B cell (primary cell): Measurements from ENCODE around the gene AP3B2. TPM values are rescaled to one million over a fixed set of nuclear protein-coding genes. Genes with fewer than 3 reads are reported as not detected.

Source experiments
- ATAC-seq: fragments of 200-7000 bp; cut with Tn5 transposase; one replicate; pipeline ENCODE4 v1.10.0; 2021; ENCODE audit warnings: low read depth, mild to moderate bottlenecking, moderate number of reproducible peaks, moderate library complexity
- CTCF ChIA-PET: fragments of 350-600 bp; sonication (Branson Sonifier 250); formaldehyde crosslinking; loops from one replicate; lab custom pipeline; 2021; ENCODE audit warnings: antibody characterized with exemption, inconsistent platforms; lab: Charles Lee
- POLR2A ChIA-PET: fragments of 350-600 bp; sonication (Branson Sonifier 250); formaldehyde crosslinking; loops from one replicate; lab custom pipeline; 2021; ENCODE audit warnings: antibody characterized with exemption; lab: Charles Lee
- DNase-seq: peaks from one replicate; pipeline ENCODE4 v3.0.0; 2013
- H2AFZ ChIP-seq: 2 replicates; pipeline ENCODE4 v1.6.1; 2012; ENCODE audit warnings: mild to moderate bottlenecking, low read depth, low read length; ENCODE audit not compliant: insufficient read depth, poor library complexity, severe bottlenecking
- H3K27ac ChIP-seq, 2 donors: 1 replicate in 1 of 2; 2 replicates in 1 of 2; pipeline ENCODE4 v1.5.1; 2012 to 2013; ENCODE audit warnings: low read length in 2 of 2, mild to moderate bottlenecking in 2 of 2, moderate library complexity in 1 of 2
- H3K27me3 ChIP-seq, 4 experiments: fragments of 200-600 bp in 1 of 4; sonication (generic) in 1 of 4; replicated peaks in 1 of 4; 1 replicate in 2 of 4; 2 replicates in 2 of 4; pipeline versions ENCODE4 v1.6.1 to v1.7.0; 2013 to 2016; ENCODE audit warnings: low read length in 3 of 4, mild to moderate bottlenecking in 2 of 4, mixed read lengths in 1 of 4, moderate library complexity in 1 of 4; ENCODE audit not compliant: insufficient read depth in 4 of 4, control insufficient read depth in 3 of 4; ENCODE audit errors: control extremely low read depth in 1 of 4
- H3K36me3 ChIP-seq, 2 experiments: replicated peaks in 1 of 2; 1 replicate in 1 of 2; 2 replicates in 1 of 2; pipeline versions ENCODE4 v1.6.1 to v1.7.1; 2013; ENCODE audit warnings: low read length in 1 of 2; ENCODE audit not compliant: insufficient read depth in 2 of 2, control insufficient read depth in 1 of 2; ENCODE audit errors: control extremely low read depth in 1 of 2, extremely low read depth in 1 of 2
- H3K4me1 ChIP-seq, 2 donors: fragments of 200-600 bp in 1 of 2; sonication (generic) in 1 of 2; 1 replicate in 1 of 2; 2 replicates in 1 of 2; pipeline versions ENCODE4 v1.5.1 to v1.6.1; 2013 to 2017; ENCODE audit warnings: low read length in 2 of 2; ENCODE audit not compliant: control insufficient read depth in 2 of 2, insufficient read depth in 2 of 2
- H3K4me2 ChIP-seq: replicated peaks from 2 replicates; pipeline ENCODE3; 2012; ENCODE audit warnings: mild to moderate bottlenecking, low read depth, low read length; ENCODE audit not compliant: poor library complexity, severe bottlenecking
- H3K4me3 ChIP-seq, 5 experiments: fragments of 200-600 bp in 1 of 5; sonication (generic) in 1 of 5; 1 replicate in 3 of 5; 2 replicates in 2 of 5; pipeline versions ENCODE4 v1.5.1 to v1.7.0; 2011 to 2016; ENCODE audit warnings: low read length in 4 of 5, mild to moderate bottlenecking in 4 of 5, low read depth in 2 of 5, control low read depth in 1 of 5, moderate library complexity in 1 of 5; ENCODE audit not compliant: insufficient read depth in 1 of 5; ENCODE audit errors: control extremely low read depth in 1 of 5, extremely low read depth in 1 of 5
- H3K79me2 ChIP-seq: fragments of 200-600 bp; sonication (generic); one replicate; pipeline ENCODE4 v1.6.0; 2016; ENCODE audit warnings: low read length; ENCODE audit not compliant: control insufficient read depth, insufficient read depth
- H3K9ac ChIP-seq: fragments of 200-600 bp; sonication (generic); 2 replicates; pipeline ENCODE4 v1.6.1; 2017; ENCODE audit warnings: mild to moderate bottlenecking, low read length, moderate library complexity
- H3K9me3 ChIP-seq, 3 donors: one replicate each; pipeline versions ENCODE4 v1.6.1 to v1.7.1; 2013; ENCODE audit warnings: low read length in 2 of 3; ENCODE audit not compliant: control insufficient read depth in 2 of 3, insufficient read depth in 1 of 3; ENCODE audit errors: control extremely low read depth in 1 of 3
- H4K20me1 ChIP-seq: 2 replicates; pipeline ENCODE4 v1.6.0; 2012; ENCODE audit warnings: mild to moderate bottlenecking, low read length; ENCODE audit not compliant: insufficient read depth, control insufficient read depth, poor library complexity, severe bottlenecking
- H3K27ac Mint-ChIP-seq: one replicate; pipeline ENCODE4 v1.8.0; 2021; ENCODE audit warnings: mixed read lengths
- H3K27me3 Mint-ChIP-seq: one replicate; pipeline ENCODE4 v1.8.0; 2021; ENCODE audit warnings: mixed read lengths
- H3K4me1 Mint-ChIP-seq: one replicate; pipeline ENCODE4 v1.8.0; 2021; ENCODE audit warnings: mixed read lengths
- H3K4me3 Mint-ChIP-seq: one replicate; pipeline ENCODE4 v1.8.0; 2021; ENCODE audit warnings: mixed read lengths
- H3K9me3 Mint-ChIP-seq: one replicate; pipeline ENCODE4 v1.8.0; 2022; ENCODE audit warnings: mixed read lengths; ENCODE audit not compliant: insufficient read depth
- EZH2 ChIP-seq: IDR thresholded peaks from 2 replicates; pipeline ENCODE4 v1.6.1; 2012; ENCODE audit warnings: borderline replicate concordance, low read depth, mild to moderate bottlenecking, moderate library complexity, low read length; ENCODE audit not compliant: insufficient read depth, poor library complexity, severe bottlenecking
- WGBS: methylation state at CpG from one replicate; pipeline ENCODE4 v1.1.5; 2013; ENCODE audit warnings: missing lambda C conversion rate; ENCODE audit not compliant: insufficient coverage; 5-methylcytosine and 5-hydroxymethylcytosine counted together
- intact Hi-C: fragments of 100-400 bp; cut with micrococcal nuclease; formaldehyde crosslinking; loops from one replicate; pipeline ENCODE4 v1.10.0; 2022
- polyA plus RNA-seq: library from polyadenylated mRNA; depleted of rRNA; stranded (reverse); fragments of >200 nt; gene quantifications from 2 replicates; pipeline ENCODE4 v1.2.3, GENCODE V29; 2012
- total RNA-seq, 2 donors: library from RNA; stranded (reverse); fragments of 120-200 nt in 1 of 2; gene quantifications; 1 replicate in 1 of 2; 2 replicates in 1 of 2; pipeline versions ENCODE4 v1.2.3 to v1.2.4, GENCODE V29; 2013 to 2022
- TF ChIP-seq, protein P1 (sequence below): fragments of 200-600 bp; IDR thresholded peaks from one replicate; pipeline ENCODE4 v1.8.0; 2022; ENCODE audit warnings: antibody characterized with exemption, mild to moderate bottlenecking

Gene AP3B2
- total and polyA plus RNA-seq, 2 donors (not counting 1 experiment from before 2014, with no cell fraction given): 0.15 to 0.37 TPM

GRCh38 chr15:82689147-82689546, 20.5 kb downstream of the AP3B2 start:
- intact Hi-C loops: no loop called here
- no peaks in the 10 kb centered on the region for H3K9me3 ChIP-seq
- no peaks in the 10 kb centered on the region for H3K4me1 Mint-ChIP-seq

DNA sequence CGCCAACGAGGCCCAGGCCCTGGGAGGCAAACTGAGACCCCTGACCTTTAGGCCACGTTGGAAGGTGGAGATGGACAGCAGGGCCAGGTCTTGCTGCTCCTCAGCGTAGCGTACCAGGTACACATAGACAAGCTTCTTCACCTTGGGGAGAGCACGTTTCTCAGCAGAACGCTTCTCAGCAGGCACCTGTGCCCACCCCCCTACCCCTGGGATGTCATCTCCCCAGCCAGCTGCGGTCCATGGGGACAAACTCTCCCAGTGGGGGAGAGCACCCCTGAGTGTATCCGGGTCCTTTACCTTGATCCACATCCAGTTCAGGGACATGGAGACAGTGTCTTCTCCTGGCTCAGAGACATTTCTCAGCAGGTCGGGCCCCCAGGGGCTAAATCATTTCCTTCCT, 21.0 kb downstream of the AP3B2 start:
- Histone ChIP-seq H3K27ac (no peak overlapping the region), H4K20me1 (no peaks in the 10 kb centered on the region), H3K79me2 (no peaks in the 10 kb centered on the region), H2AFZ (no peak overlapping the region), H3K9me3 (no peaks in the 10 kb centered on the region), H3K4me1 (no peaks in the 10 kb centered on the region), H3K36me3 (no peaks in the 10 kb centered on the region), H3K9ac (no peak overlapping the region), H3K27me3 (peaks cover 0 to 7% (median 0%) of the 10 kb centered on the region in 4 experiments), H3K4me3 (no peak overlapping the region), H3K4me2 (no peak overlapping the region)
- ATAC-seq: no peak
- CTCF ChIA-PET: no interaction called here
- H3K9me3 Mint-ChIP-seq: no peaks in the 10 kb centered on the region
- WGBS: 94% methylated on average over 9 of the region's 10 CpGs
- no peak overlapping the region for H3K27ac Mint-ChIP-seq
- TF ChIP-seq, protein P1, sequence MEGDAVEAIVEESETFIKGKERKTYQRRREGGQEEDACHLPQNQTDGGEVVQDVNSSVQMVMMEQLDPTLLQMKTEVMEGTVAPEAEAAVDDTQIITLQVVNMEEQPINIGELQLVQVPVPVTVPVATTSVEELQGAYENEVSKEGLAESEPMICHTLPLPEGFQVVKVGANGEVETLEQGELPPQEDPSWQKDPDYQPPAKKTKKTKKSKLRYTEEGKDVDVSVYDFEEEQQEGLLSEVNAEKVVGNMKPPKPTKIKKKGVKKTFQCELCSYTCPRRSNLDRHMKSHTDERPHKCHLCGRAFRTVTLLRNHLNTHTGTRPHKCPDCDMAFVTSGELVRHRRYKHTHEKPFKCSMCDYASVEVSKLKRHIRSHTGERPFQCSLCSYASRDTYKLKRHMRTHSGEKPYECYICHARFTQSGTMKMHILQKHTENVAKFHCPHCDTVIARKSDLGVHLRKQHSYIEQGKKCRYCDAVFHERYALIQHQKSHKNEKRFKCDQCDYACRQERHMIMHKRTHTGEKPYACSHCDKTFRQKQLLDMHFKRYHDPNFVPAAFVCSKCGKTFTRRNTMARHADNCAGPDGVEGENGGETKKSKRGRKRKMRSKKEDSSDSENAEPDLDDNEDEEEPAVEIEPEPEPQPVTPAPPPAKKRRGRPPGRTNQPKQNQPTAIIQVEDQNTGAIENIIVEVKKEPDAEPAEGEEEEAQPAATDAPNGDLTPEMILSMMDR: no peak
- TF ChIP-seq EZH2: no peak
- peaks cover 17% of the 10 kb centered on the region for H3K27me3 Mint-ChIP-seq
- DNase-seq: no peak
- H3K4me3 Mint-ChIP-seq: no peak overlapping the region
- intact Hi-C loops: no loop called here
- H3K4me1 Mint-ChIP-seq: no peaks in the 10 kb centered on the region
- POLR2A ChIA-PET: no interaction called here

More at GRCh38 chr15:82689147-82689546, 20.5 kb downstream of the AP3B2 start:
- DNase-seq (no peak), ATAC-seq (no peak)
- no peaks in the 10 kb centered on the region for H4K20me1 ChIP-seq
- no peaks in the 10 kb centered on the region for H3K4me1 ChIP-seq
- no peaks in the 10 kb centered on the region for H3K79me2 ChIP-seq
- ChIA-PET POLR2A (no interaction called here), CTCF (no interaction called here)
- peaks cover 0 to 7% (median 0%) of the 10 kb centered on the region in 4 experiments for H3K27me3 ChIP-seq
- Mint-ChIP-seq H3K27ac (no peak overlapping the region), H3K9me3 (no peaks in the 10 kb centered on the region), H3K27me3 (peaks cover 16% of the 10 kb centered on the region), H3K4me3 (no peak overlapping the region)
- no peak overlapping the region for H2AFZ ChIP-seq
- H3K4me3 ChIP-seq: no peak overlapping the region
- H3K4me2 ChIP-seq: no peak overlapping the region
- TF ChIP-seq, protein P1: no peak
- TF ChIP-seq EZH2: no peak
- no peak overlapping the region for H3K27ac ChIP-seq
- no peak overlapping the region for H3K9ac ChIP-seq
- H3K36me3 ChIP-seq: no peaks in the 10 kb centered on the region
- WGBS: no CpG with 5 or more reads among the region's 8 CpGs
